ENCODE data around the gene PCP2.

- TF ChIP-seq CTCF (IDR thresholded peaks at IDR 0.05) (no peak), POLR2A (IDR thresholded peaks at IDR 0.05) (no peak)
These were observed 2.2 kb upstream of the PCP2 start for GRCh38 chr19:7635670-7636069.

Data from uterus (tissue), 2 donors.